Neural cell (in vitro differentiated cells): ENCODE measurements around the gene MADCAM1.

Experiments used
- EP300 ChIP-seq: fragments of 450-650 bp; conservative IDR thresholded peaks from 2 replicates; pipeline ENCODE4 v1.6.1; 2014; ENCODE audit warnings: antibody characterized with exemption, mild to moderate bottlenecking, moderate library complexity; ENCODE audit not compliant: poor library complexity, severe bottlenecking
- EZH2 ChIP-seq: fragments of 200-600, 300-800 bp; shearing (Covaris generic), sonication (generic); IDR thresholded peaks from 2 replicates; pipeline ENCODE4 v1.6.1; 2014; ENCODE audit warnings: antibody characterized with exemption, low read length, borderline replicate concordance, mild to moderate bottlenecking; ENCODE audit not compliant: insufficient read depth, poor library complexity, severe bottlenecking
- MXI1 ChIP-seq: fragments of 450-650 bp; conservative IDR thresholded peaks from 2 replicates; pipeline ENCODE4 v1.6.1; 2014; ENCODE audit warnings: antibody characterized with exemption, mild to moderate bottlenecking; ENCODE audit not compliant: poor library complexity, severe bottlenecking
- POLR2AphosphoS5 ChIP-seq: IDR thresholded peaks from 2 replicates; pipeline ENCODE4 v1.6.1; 2012
- TF ChIP-seq, protein P1 (sequence below): fragments of 450-650 bp; IDR thresholded peaks from 2 replicates; pipeline ENCODE4 v1.5.1; 2014; ENCODE audit warnings: antibody characterized with exemption, mild to moderate bottlenecking, moderate library complexity; ENCODE audit not compliant: poor library complexity, severe bottlenecking

DNA sequence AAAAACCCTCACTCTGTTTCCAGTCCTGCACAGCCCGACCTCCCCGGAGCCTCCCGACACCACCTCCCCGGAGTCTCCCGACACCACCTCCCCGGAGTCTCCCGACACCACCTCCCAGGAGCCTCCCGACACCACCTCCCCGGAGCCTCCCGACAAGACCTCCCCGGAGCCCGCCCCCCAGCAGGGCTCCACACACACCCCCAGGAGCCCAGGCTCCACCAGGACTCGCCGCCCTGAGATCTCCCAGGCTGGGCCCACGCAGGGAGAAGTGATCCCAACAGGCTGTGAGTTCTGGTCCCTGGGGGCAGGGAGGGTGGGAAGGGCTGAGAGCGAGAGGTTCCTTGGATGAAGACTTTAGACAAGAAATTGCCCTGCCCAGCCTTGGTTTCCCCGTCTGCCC, 5.4 kb downstream of the MADCAM1 start:
- TF ChIP-seq, protein P1, sequence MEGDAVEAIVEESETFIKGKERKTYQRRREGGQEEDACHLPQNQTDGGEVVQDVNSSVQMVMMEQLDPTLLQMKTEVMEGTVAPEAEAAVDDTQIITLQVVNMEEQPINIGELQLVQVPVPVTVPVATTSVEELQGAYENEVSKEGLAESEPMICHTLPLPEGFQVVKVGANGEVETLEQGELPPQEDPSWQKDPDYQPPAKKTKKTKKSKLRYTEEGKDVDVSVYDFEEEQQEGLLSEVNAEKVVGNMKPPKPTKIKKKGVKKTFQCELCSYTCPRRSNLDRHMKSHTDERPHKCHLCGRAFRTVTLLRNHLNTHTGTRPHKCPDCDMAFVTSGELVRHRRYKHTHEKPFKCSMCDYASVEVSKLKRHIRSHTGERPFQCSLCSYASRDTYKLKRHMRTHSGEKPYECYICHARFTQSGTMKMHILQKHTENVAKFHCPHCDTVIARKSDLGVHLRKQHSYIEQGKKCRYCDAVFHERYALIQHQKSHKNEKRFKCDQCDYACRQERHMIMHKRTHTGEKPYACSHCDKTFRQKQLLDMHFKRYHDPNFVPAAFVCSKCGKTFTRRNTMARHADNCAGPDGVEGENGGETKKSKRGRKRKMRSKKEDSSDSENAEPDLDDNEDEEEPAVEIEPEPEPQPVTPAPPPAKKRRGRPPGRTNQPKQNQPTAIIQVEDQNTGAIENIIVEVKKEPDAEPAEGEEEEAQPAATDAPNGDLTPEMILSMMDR: no peak
- no peak for TF ChIP-seq POLR2AphosphoS5
- TF ChIP-seq EP300: no peak
- TF ChIP-seq EZH2: no peak
- no peak for TF ChIP-seq MXI1
